Stomach smooth muscle (tissue), 2 donors: ENCODE results near the gene APBB2.
"Not testable (repeated sequence)": the region's sequence is repeated elsewhere in the genome, so short reads cannot be mapped to it uniquely, and the experiment has no call there.

ENCODE experiments used
- H3K27ac ChIP-seq: one replicate; pipeline ENCODE4 v1.7.0; 2013; ENCODE audit warnings: mild to moderate bottlenecking, low read length, inconsistent platforms
- H3K27me3 ChIP-seq, 2 donors: one replicate each; pipeline ENCODE4 v1.7.0; 2013; ENCODE audit warnings: low read length in 2 of 2; ENCODE audit not compliant: insufficient read depth in 2 of 2, control insufficient read depth in 1 of 2
- H3K36me3 ChIP-seq, 2 donors: one replicate each; pipeline ENCODE4 v1.7.0; 2013; ENCODE audit warnings: low read length in 2 of 2; ENCODE audit not compliant: control insufficient read depth in 2 of 2, insufficient read depth in 2 of 2
- H3K4me1 ChIP-seq: one replicate; pipeline ENCODE4 v1.7.0; 2013; ENCODE audit warnings: low read length; ENCODE audit not compliant: control insufficient read depth, insufficient read depth
- H3K4me3 ChIP-seq, 2 donors: one replicate each; pipeline ENCODE4 v1.7.0; 2013; ENCODE audit warnings: low read length in 2 of 2
- H3K9ac ChIP-seq, 2 donors: one replicate each; pipeline ENCODE4 v1.7.0; 2013; ENCODE audit warnings: low read length in 2 of 2, mild to moderate bottlenecking in 1 of 2
- H3K9me3 ChIP-seq, 2 donors: one replicate each; pipeline ENCODE4 v1.7.0; 2013; ENCODE audit warnings: low read length in 2 of 2; ENCODE audit not compliant: control insufficient read depth in 2 of 2
- donor health status: healthy.
- donor health status: Pancreatic carcinoma.

APBB2 gene

DNA sequence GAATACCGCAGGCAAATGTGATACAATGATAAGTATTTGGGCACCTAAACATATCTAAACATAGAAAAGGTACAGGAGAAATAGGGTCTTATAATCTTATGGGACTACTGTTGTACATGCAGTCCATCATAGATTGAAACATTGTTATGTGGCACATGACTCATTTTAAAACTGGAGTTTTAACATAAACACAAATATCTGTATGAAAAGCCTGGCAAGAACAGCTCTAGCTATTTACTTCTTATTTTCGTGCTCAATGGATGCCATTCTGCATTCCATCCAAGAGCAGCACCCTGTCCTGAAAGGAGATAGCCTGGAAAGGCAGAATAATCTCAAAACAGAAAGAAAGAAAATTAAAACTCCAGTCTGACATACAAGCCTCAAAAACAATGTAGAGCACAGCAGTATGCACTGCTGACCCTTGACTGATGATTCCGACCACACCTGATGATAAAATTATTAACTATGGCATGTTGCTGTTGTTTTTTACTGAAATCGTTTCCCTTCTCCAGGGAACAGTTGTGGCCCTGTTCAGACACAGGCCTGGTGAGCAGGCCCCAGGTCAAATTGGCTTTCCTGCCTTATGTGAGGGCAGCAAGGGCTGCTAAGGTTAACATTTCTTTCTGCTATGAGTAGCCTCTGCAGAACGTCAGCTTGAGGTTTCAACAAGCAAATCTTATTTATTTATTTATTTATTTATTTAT, 152.7 kb downstream of the APBB2 start:
- Histone ChIP-seq H3K9ac (no peak overlapping the region), H3K36me3 (no peaks in the 10 kb centered on the region), H3K27ac (no peak overlapping the region), H3K27me3 (no peaks in the 10 kb centered on the region), H3K4me3 (no peak overlapping the region), H3K9me3 (no peaks in the 10 kb centered on the region), H3K4me1 (peaks cover 21% of the 10 kb centered on the region)

DNA sequence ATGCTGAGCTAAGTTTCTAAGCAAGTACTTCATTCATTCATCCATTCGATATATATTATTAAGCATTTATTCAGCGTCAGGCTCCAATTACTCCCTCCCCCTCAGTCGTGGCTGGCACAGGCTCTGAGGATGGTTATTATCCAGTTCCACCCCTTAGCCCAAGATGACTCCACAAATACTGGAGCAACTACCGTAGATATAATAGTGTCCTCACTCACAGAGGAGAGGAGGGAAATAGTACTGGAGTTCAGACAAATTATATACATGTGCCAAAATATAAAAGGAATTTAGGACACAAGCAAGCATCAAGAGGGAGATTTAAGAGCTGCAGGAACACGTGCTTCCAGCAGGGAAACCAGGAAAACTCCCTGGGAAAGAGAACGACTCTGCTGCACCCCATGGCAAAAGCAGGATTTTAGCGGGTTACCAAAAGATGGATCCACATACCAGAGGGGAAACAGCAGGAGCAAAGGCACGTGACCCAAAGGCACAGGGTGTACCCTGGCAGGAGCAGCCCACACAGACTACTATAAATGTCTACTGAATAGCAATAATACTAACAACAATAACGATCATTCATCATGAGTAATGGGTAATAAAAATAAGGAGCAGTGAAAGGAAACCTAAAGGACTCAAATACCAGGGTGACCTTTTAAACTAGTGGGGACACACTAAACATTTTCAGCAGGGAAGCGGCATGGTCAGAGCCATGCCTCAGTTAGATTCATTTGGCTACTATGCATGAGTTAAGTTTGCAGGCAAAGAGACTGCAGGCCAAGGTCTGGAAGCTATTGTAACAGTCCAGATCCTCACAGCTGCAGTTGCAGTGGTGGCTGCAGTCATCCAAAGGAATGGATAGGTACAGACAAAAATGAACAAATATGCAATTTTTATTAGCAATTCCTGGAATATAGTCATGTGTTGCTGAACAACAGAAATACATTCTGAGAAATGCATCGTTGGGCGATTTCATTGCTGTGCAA, 153.7 kb downstream of the APBB2 start:
- no peak overlapping the region for H3K9ac ChIP-seq
- H3K36me3 ChIP-seq = no peaks in the 10 kb centered on the region
- H3K4me1 ChIP-seq = peaks cover 21% of the 10 kb centered on the region
- H3K27ac ChIP-seq = no peak overlapping the region
- no peak overlapping the region for H3K4me3 ChIP-seq
- no peaks in the 10 kb centered on the region for H3K9me3 ChIP-seq
- H3K27me3 ChIP-seq = no peaks in the 10 kb centered on the region

GRCh38 chr4:41059411-41059810, 154.9 kb downstream of the APBB2 start:
- peaks cover 21% of the 10 kb centered on the region for H3K4me1 ChIP-seq
- H3K9ac ChIP-seq, H3K9me3 ChIP-seq, H3K27me3 ChIP-seq, H3K36me3 ChIP-seq, H3K27ac ChIP-seq, H3K4me3 ChIP-seq: not testable (repeated sequence)

GRCh38 chr4:41058426-41058825, 155.9 kb downstream of the APBB2 start:
- no peak overlapping the region for H3K4me3 ChIP-seq
- peaks cover 0 to 2% of the 10 kb centered on the region in 2 donors for H3K36me3 ChIP-seq
- no peak overlapping the region for H3K27ac ChIP-seq
- H3K4me1 ChIP-seq = peaks cover 20% of the 10 kb centered on the region
- H3K27me3 ChIP-seq = no peaks in the 10 kb centered on the region
- no peak overlapping the region for H3K9ac ChIP-seq
- H3K9me3 ChIP-seq = no peaks in the 10 kb centered on the region

GRCh38 chr4:41057467-41057866, 156.9 kb downstream of the APBB2 start:
- Histone ChIP-seq H3K27me3 (no peaks in the 10 kb centered on the region), H3K4me1 (peaks cover 20% of the 10 kb centered on the region), H3K27ac (no peak overlapping the region), H3K9me3 (no peaks in the 10 kb centered on the region), H3K4me3 (no peak overlapping the region), H3K36me3 (peaks cover 0 to 2% of the 10 kb centered on the region in 2 donors), H3K9ac (no peak overlapping the region)

GRCh38 chr4:41052287-41052686, 162.1 kb downstream of the APBB2 start:
- Histone ChIP-seq H3K36me3 (peaks cover 0 to 2% of the 10 kb centered on the region in 2 donors), H3K4me3 (no peak overlapping the region), H3K4me1 (peaks cover 5% of the 10 kb centered on the region), H3K27ac (no peak overlapping the region), H3K27me3 (no peaks in the 10 kb centered on the region), H3K9me3 (no peaks in the 10 kb centered on the region), H3K9ac (no peak overlapping the region)

GRCh38 chr4:41050880-41051775, 163.2 kb downstream of the APBB2 start:
- Histone ChIP-seq H3K9ac (no peak overlapping the region), H3K9me3 (no peaks in the 10 kb centered on the region), H3K4me1 (peaks cover 5% of the 10 kb centered on the region), H3K27me3 (no peaks in the 10 kb centered on the region), H3K4me3 (no peak overlapping the region), H3K36me3 (peaks cover 0 to 2% of the 10 kb centered on the region in 2 donors), H3K27ac (no peak overlapping the region)

DNA sequence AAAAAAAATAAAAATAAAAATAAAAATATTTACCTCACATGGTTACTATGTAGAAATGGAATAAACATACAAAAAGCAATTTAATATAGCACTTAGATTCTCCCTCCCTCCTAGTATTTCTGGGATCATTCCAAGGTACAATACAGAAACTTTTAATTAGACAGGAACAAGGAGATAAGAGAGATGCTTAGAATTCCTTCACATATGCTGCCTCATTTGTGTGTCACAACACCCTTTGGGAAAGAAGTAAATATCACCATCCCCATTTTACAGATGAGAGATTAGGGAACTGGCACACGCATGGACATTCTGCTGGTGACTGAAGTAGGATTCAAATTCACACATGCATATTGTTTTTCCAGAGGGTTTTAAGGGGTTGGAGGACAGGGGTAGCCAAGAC, 164.2 kb downstream of the APBB2 start:
- no peak overlapping the region for H3K9ac ChIP-seq

GRCh38 chr4:41049176-41049575, 165.2 kb downstream of the APBB2 start:
- H3K4me1 ChIP-seq, H3K27ac ChIP-seq, H3K36me3 ChIP-seq, H3K9me3 ChIP-seq, H3K9ac ChIP-seq, H3K27me3 ChIP-seq, H3K4me3 ChIP-seq: not testable (repeated sequence)

More for the DNA sequence above, 164.2 kb downstream of the APBB2 start:
- Histone ChIP-seq H3K36me3 (peaks cover 0 to 2% of the 10 kb centered on the region in 2 donors), H3K9me3 (no peaks in the 10 kb centered on the region), H3K4me3 (no peak overlapping the region), H3K4me1 (peaks cover 5% of the 10 kb centered on the region), H3K27me3 (no peaks in the 10 kb centered on the region), H3K27ac (no peak overlapping the region)

DNA sequence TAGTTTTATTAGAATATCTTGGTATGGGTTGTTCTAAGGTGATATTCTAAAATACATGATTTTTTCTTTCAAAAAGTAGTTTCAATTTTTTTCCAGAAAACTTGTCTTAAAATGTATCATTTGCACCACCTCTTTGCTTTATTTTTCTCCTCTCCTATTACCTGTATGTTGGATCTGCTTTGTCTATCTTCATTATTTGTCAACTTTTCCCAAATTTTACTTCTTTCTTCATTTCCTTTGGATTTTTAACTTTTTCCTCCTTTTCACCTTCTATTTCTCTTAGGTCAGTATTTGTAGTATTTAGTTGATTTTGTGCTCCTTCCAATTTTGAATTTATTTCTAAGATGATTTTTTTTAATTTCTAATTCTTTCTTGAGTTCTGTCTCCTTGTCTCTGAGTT, 169.6 kb downstream of the APBB2 start:
- Histone ChIP-seq H3K9ac (no peak overlapping the region), H3K4me1 (no peaks in the 10 kb centered on the region), H3K27me3 (no peaks in the 10 kb centered on the region), H3K36me3 (no peaks in the 10 kb centered on the region), H3K4me3 (no peak overlapping the region), H3K27ac (no peak overlapping the region), H3K9me3 (no peaks in the 10 kb centered on the region)
